Small intestine (tissue), 7 donors: ENCODE data around the gene FBXO21. TPM values are rescaled to one million over a fixed set of nuclear protein-coding genes. Genes with fewer than 3 reads are reported as not detected.

ENCODE experiments used
- DNase-seq, 2 donors: peaks; one replicate each; pipeline versions ENCODE4 v3.0.0 to v3.0.0-alpha.2; 2013
- FAIRE-seq: peaks from 2 replicates; lab custom pipeline; 2012; peaks lifted over from hg19 to GRCh38; lab: Jason Lieb, UNC
- H3K27ac ChIP-seq, 3 donors: one replicate each; pipeline ENCODE4 v1.5.1; 2013; ENCODE audit warnings: low read length in 2 of 3, mild to moderate bottlenecking in 2 of 3, control low read depth in 1 of 3, inconsistent platforms in 1 of 3, low read depth in 1 of 3, moderate library complexity in 1 of 3
- H3K27me3 ChIP-seq, 3 donors: one replicate each; pipeline ENCODE4 v1.6.1; 2013; ENCODE audit warnings: low read length in 3 of 3, inconsistent platforms in 1 of 3; ENCODE audit not compliant: control insufficient read depth in 3 of 3, insufficient read depth in 3 of 3
- H3K36me3 ChIP-seq, 3 donors: one replicate each; pipeline ENCODE4 v1.6.1; 2013; ENCODE audit warnings: low read length in 3 of 3, inconsistent platforms in 1 of 3, low read depth in 1 of 3, mild to moderate bottlenecking in 1 of 3, moderate library complexity in 1 of 3; ENCODE audit not compliant: control insufficient read depth in 3 of 3, insufficient read depth in 2 of 3
- H3K4me1 ChIP-seq, 3 donors: one replicate each; pipeline ENCODE4 v1.6.1; 2013; ENCODE audit warnings: low read length in 2 of 3, inconsistent platforms in 1 of 3, low read depth in 1 of 3, mild to moderate bottlenecking in 1 of 3, moderate library complexity in 1 of 3; ENCODE audit not compliant: control insufficient read depth in 3 of 3, insufficient read depth in 2 of 3
- H3K4me3 ChIP-seq, 3 donors: one replicate each; pipeline ENCODE4 v1.5.1; 2013; ENCODE audit warnings: low read length in 3 of 3, control low read depth in 1 of 3, inconsistent platforms in 1 of 3, low read depth in 1 of 3, mild to moderate bottlenecking in 1 of 3, moderate library complexity in 1 of 3
- H3K9me3 ChIP-seq, 2 donors: one replicate each; pipeline ENCODE4 v1.6.1; 2013; ENCODE audit warnings: low read depth in 1 of 2, low read length in 1 of 2; ENCODE audit not compliant: control insufficient read depth in 2 of 2, insufficient read depth in 1 of 2
- WGBS, 3 donors: extraction: QIAGEN DNeasy Blood & Tissue Kit; methylation state at CpG; one replicate each; pipeline ENCODE4 v1.1.7; 2013; 5-methylcytosine and 5-hydroxymethylcytosine counted together
- polyA plus RNA-seq, 4 donors: library from polyadenylated mRNA; stranded (reverse) in 3 of 4; unstranded in 1 of 4; fragments of 200-250 nt in 3 of 4; fragments of 120-200 nt in 1 of 4; gene quantifications; one replicate each; pipeline versions ENCODE4 v1.2.1 to v1.2.3, GENCODE V29; 2013
- donor health status: healthy with polysubstance abuse.
- donor health status: control.
- donor health status: control.
- donor health status: Bipolar disorder and iron deficiency.
- donor health status: healthy.

The FBXO21 gene
- polyA plus RNA-seq, 4 donors = 6.8 to 32.2 (median 12.6) TPM

DNA sequence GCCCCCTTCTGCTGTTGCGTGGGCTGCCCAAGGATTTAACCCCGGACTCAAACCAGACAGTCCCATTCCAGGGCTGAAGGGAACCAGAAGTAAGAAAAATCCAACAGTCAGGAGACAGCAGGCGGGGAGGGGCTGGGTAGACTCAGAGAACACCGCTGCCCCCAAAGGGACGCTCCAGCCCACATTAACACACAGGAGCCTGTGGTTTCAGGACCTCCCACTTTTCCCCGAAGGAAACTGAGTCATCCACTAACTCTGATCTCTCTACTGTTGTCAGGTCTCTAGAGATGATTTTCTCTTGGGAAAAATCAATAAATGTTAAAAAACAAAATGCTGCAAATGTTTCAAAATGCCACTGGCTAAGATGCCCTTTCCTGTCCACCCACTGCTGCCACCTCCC, 41.6 kb downstream of the FBXO21 start:
- DNase-seq (no peak), FAIRE-seq (no peak)
- no peaks in the 10 kb centered on the region for H3K4me1 ChIP-seq
- H3K27ac ChIP-seq = no peak overlapping the region
- H3K4me3 ChIP-seq = no peak overlapping the region
- H3K9me3 ChIP-seq = no peaks in the 10 kb centered on the region
- no peaks in the 10 kb centered on the region for H3K27me3 ChIP-seq
- WGBS, 3 donors = 80 to 90% (median 86%) methylated on average over 6 of the region's 6 CpGs
- peaks cover 12 to 61% (median 13%) of the 10 kb centered on the region in 3 donors for H3K36me3 ChIP-seq

DNA sequence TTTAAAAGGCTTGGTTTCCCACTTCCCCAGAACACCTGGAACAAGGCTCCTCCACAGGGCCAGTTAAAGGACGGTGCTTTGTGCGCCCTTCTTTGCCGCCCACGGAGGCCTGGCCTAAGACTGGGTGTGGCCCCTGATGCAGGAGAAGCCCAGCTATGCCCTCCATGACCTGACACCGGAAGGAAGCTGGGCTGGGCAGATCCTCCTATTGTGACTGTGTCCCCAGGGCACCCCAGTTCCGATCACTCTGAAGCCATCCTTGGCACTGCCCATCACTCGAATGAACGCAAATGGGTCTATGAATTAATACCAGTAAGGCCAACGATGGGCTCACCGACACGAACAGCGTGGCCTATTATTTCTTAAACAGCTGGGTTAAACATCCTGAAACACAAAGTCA, 42.6 kb downstream of the FBXO21 start:
- DNase-seq = no peak
- no peak for FAIRE-seq
- Histone ChIP-seq H3K4me3 (no peak overlapping the region), H3K27me3 (no peaks in the 10 kb centered on the region), H3K27ac (no peak overlapping the region), H3K36me3 (peaks cover 7 to 53% (median 11%) of the 10 kb centered on the region in 3 donors), H3K4me1 (peaks cover 0 to 5% (median 0%) of the 10 kb centered on the region in 3 donors), H3K9me3 (no peaks in the 10 kb centered on the region)
- 79 to 92% (median 83%) methylated on average over 12 of the region's 12 CpGs for WGBS, 3 donors

DNA sequence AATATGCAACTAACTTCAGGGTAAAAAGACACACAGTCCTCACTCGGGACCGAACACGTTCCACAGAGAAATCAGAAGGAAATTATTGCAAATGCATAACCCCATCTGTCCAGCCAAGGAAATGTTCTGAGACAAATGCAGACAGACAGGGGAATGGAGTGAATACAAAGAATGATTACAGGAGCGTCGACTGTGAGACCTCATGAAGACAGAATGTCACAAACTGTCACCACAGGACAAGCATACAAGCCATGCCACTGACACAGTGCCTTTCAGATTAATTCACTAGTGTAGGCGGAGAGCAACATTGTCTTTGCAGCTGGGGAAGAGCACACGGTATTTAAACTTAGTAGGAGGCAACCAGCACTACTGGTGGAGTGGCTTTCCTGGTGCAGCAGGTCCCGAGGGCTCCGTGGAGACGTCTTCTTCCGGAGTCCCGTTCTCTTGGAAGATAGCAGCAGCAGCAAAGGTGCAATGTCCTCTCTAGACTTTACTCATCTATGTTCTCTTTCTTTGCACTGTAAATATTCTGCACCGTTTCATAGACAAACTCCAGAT, 44.6 kb downstream of the FBXO21 start:
- 89 to 94% (median 91%) methylated on average over 13 of the region's 13 CpGs for WGBS, 3 donors
- peaks cover 7 to 52% (median 12%) of the 10 kb centered on the region in 3 donors for H3K36me3 ChIP-seq
- no peak for FAIRE-seq

DNA sequence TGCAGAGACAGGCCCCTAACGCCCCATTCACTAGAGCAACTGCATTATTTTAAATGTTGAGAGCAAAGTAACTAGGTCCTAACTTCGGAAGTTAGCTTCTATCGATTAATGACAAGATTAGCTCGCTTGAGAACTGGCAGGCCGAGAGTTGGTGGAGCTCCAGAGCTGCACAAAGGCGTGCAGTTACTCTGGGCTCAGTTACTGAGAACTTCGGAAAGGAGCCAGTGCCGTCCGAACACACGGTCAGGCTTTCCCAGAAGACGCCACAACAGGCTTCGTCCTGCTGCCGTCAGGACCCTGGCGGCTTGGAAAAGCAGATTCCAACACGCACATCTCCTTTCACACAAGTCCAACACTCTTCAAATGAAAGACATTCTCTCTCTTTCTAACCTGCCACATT, 45.7 kb downstream of the FBXO21 start:
- no peaks in the 10 kb centered on the region for H3K27me3 ChIP-seq
- 94 to 97% (median 97%) methylated on average over 15 of the region's 15 CpGs for WGBS, 3 donors
- peaks cover 0 to 5% (median 0%) of the 10 kb centered on the region in 3 donors for H3K4me1 ChIP-seq
- DNase-seq (no peak), FAIRE-seq (no peak)
- H3K27ac ChIP-seq = no peak overlapping the region
- H3K4me3 ChIP-seq = no peak overlapping the region
- peaks cover 5 to 47% (median 9%) of the 10 kb centered on the region in 3 donors for H3K36me3 ChIP-seq
- no peaks in the 10 kb centered on the region for H3K9me3 ChIP-seq

More for the DNA sequence above, 44.6 kb downstream of the FBXO21 start:
- Histone ChIP-seq H3K4me1 (peaks cover 0 to 5% (median 0%) of the 10 kb centered on the region in 3 donors), H3K27me3 (no peaks in the 10 kb centered on the region), H3K9me3 (no peaks in the 10 kb centered on the region), H3K27ac (no peak overlapping the region), H3K4me3 (no peak overlapping the region)
- DNase-seq = no peak

DNA sequence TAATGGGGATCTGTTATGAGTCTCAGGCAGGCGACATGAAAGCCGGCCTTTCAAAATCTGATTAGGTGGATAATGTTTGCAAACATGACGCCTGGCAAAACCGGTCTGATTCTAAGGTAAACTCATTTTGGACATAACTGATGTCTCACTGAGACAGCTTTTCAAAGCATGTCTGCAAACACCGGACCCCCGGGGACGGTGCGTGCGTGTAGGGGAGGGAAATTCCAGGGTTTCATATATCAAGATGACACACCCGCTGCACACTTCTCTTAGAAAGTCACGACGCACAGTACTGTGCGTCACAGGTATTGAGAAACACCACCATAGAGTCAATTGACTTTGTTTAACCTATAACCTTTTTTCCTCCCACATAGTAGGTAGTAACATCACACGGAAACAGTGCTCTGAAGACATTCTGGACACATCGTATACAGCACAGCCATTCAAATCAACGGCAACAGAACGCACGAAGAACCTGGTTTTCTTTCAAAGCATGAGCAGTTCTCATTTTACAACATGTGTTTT, 47.2 kb downstream of the FBXO21 start:
- WGBS, 3 donors = 70 to 90% (median 81%) methylated on average over 18 of the region's 18 CpGs
- Histone ChIP-seq H3K9me3 (no peaks in the 10 kb centered on the region), H3K36me3 (peaks cover 3 to 36% (median 9%) of the 10 kb centered on the region in 3 donors), H3K27me3 (no peaks in the 10 kb centered on the region), H3K4me1 (peaks cover 0 to 5% (median 0%) of the 10 kb centered on the region in 3 donors), H3K27ac (no peak overlapping the region), H3K4me3 (no peak overlapping the region)
- peak in 1 of 2 donors; percentile 80 for DNase-seq
- no peak for FAIRE-seq

DNA sequence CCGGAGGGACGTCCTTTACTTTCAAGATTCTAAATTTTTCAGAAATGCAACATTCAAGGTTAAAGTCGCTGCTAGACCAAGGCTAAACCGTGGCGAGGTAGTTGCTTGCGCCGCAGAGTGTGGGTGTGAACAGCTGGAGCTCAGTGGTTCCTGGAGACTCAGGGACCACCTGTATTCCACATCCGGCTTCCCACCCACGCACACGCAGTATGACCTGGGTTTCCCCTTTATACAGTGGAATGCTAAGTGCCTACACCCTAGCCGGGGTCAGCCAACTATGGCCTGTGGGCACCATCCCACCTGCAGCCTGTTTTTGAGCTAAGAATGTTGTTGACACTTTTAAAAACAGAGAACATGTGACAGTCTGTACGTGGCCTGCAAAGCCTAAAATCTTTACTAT, 48.2 kb downstream of the FBXO21 start:
- no peaks in the 10 kb centered on the region for H3K27me3 ChIP-seq
- peaks cover 3 to 29% (median 9%) of the 10 kb centered on the region in 3 donors for H3K36me3 ChIP-seq
- no peak overlapping the region for H3K4me3 ChIP-seq
- no peak overlapping the region for H3K27ac ChIP-seq
- H3K9me3 ChIP-seq = no peaks in the 10 kb centered on the region
- DNase-seq (no peak), FAIRE-seq (no peak)
- WGBS, 3 donors = 82 to 92% (median 89%) methylated on average over 12 of the region's 12 CpGs
- H3K4me1 ChIP-seq = peaks cover 0 to 5% (median 0%) of the 10 kb centered on the region in 3 donors

DNA sequence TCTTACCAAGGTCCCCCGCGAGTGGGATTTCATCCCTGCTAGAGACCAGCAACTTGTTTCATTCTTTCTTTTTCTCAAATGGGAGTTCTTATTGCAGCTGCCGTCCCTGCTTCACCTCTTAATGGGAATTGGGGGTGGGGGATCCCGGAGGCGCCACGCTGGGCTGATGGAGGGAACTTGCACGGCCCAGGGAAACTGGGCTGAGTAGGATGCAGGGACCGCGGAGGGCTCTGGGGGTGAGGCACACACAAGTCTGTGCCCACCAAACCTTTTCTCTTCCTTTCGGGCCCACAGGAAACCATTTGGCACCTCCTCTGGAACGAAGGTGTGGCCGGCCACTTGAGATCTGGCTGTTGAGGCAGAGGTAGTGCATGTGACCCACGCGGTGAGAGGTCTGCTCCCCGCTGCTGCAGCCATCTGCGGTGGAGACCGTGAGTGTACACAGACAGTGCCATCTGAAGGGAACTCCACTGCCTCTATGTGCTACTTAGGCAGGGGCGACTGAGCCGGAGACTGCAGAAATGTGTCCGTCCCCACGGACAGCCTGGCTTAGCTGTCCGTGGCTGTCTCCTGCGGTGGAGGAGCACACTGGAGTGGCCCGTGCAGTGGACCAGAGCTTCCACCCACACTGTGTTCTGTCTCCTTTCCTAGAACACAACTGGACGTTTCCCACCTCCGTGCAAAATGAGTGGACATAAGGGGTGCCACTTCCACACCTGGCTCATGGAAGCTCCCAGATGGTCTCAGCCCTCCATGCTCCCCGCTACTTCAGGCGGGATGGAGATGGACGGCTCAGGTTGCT, 49.0 kb downstream of the FBXO21 start:
- Histone ChIP-seq H3K36me3 (peaks cover 2 to 25% (median 5%) of the 10 kb centered on the region in 3 donors), H3K4me1 (peaks cover 0 to 5% (median 0%) of the 10 kb centered on the region in 3 donors), H3K9me3 (no peaks in the 10 kb centered on the region), H3K27ac (no peak overlapping the region), H3K27me3 (no peaks in the 10 kb centered on the region), H3K4me3 (no peak overlapping the region)
- WGBS, 3 donors = 85 to 91% (median 89%) methylated on average over 29 of the region's 29 CpGs
- no peak for FAIRE-seq
- DNase-seq = no peak

DNA sequence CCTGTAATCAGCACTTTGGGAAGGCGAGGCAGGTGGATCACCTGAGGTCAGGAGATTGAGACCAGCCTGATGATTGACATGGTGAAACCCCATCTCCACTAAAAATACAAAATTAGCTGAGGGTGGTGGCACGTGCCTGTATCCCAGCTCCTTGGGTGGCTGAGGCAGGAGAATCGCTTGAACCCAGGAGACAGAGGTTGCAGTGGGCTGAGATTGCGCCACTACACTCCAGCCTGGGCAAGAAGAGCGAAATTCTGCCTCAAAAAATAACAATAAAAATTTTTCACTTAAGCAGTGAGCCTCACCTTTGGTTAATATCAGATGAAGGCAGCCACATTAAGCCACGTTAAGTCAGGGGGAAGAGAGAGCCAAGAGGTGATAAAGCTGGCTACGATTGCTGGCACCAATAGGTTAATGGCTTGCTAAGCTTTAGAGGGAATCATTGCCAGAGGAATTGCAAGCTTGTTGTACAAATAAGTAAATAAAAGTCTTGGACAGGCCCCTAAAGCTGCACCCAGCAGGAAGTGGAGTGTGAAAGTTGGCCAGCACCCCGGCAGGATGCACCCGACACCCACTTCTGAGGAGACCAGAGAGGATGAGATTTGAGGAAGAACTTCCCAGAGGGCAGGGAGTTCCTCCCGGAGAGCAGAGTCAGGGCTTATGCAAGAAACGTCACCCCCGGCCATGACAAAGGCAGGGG, 49.7 kb downstream of the FBXO21 start:
- H3K27ac ChIP-seq = no peak overlapping the region
- H3K4me1 ChIP-seq = peaks cover 0 to 5% (median 0%) of the 10 kb centered on the region in 3 donors
- H3K9me3 ChIP-seq = no peaks in the 10 kb centered on the region
- no peak for FAIRE-seq
- H3K27me3 ChIP-seq = no peaks in the 10 kb centered on the region
- H3K36me3 ChIP-seq = peaks cover 0 to 17% (median 3%) of the 10 kb centered on the region in 3 donors
- DNase-seq = no peak
- H3K4me3 ChIP-seq = no peak overlapping the region
- WGBS, 3 donors = 50 to 57% (median 54%) methylated on average over 12 of the region's 12 CpGs
